Occipital lobe (tissue), 2 donors: ENCODE data around the gene HBA2. TPM values are rescaled to one million over a fixed set of nuclear protein-coding genes. Genes with fewer than 3 reads are reported as not detected.
"Not testable (repeated sequence)": the region's sequence is repeated elsewhere in the genome, so short reads cannot be mapped to it uniquely, and the experiment has no call there.

ENCODE experiments used
- DNase-seq: peaks from one replicate; lab custom pipeline; 2025; lab: John Stamatoyannopoulos, UW
- total RNA-seq: library from RNA; depleted of rRNA; stranded (reverse); fragments of >200 nt; gene quantifications from one replicate; pipeline ENCODE4 v1.2.3, GENCODE V29; 2014

Gene HBA2
- total RNA-seq, 1 donor from 2014 or later: 614 TPM

- DNase-seq: no peak
Observed at GRCh38 chr16:175011-175949, 2.6 kb downstream of the HBA2 start.

GRCh38 chr16:176006-176405 lies 3.3 kb downstream of the HBA2 start:
- not testable (repeated sequence) for DNase-seq

GRCh38 chr16:176477-177382 lies 4.1 kb downstream of the HBA2 start, which contains the start of gene HBA1:
Gene HBA1 (plus strand): TSS chr16:176680. CDS start chr16:176717, 37 bp downstream.
- not testable (repeated sequence) for DNase-seq

- DNase-seq: no peak
Observed at GRCh38 chr16:177394-177822, 4.7 kb downstream of the HBA2 start.

GRCh38 chr16:177981-178667 lies 5.4 kb downstream of the HBA2 start:
- DNase-seq: no peak

GRCh38 chr16:178668-179015 lies 6.0 kb downstream of the HBA2 start:
- DNase-seq: no peak

- no peak for DNase-seq
Observed at GRCh38 chr16:179211-180092, 6.8 kb downstream of the HBA2 start.

GRCh38 chr16:180101-180675 lies 7.5 kb downstream of the HBA2 start, which contains the start of gene HBQ1:
Gene HBQ1 (plus strand): TSS chr16:180459. CDS start chr16:180487, 28 bp downstream.
- no peak for DNase-seq

- DNase-seq: no peak
Observed at GRCh38 chr16:180681-181564, 8.2 kb downstream of the HBA2 start.

GRCh38 chr16:181565-182021 lies 8.9 kb downstream of the HBA2 start:
- no peak for DNase-seq

GRCh38 chr16:183005-183404 lies 10.3 kb downstream of the HBA2 start:
- no peak for DNase-seq

- DNase-seq: no peak
Observed at GRCh38 chr16:185213-185612, 12.5 kb downstream of the HBA2 start.

GRCh38 chr16:185691-186090 lies 13.0 kb downstream of the HBA2 start:
- no peak for DNase-seq

GRCh38 chr16:187330-187729 lies 14.7 kb downstream of the HBA2 start:
- no peak for DNase-seq

- DNase-seq: no peak
Observed at GRCh38 chr16:188674-189073, 16.0 kb downstream of the HBA2 start.

- no peak for DNase-seq
Observed at GRCh38 chr16:189604-190186, 17.0 kb downstream of the HBA2 start.

- DNase-seq: no peak
Observed at GRCh38 chr16:191831-192230, 19.2 kb downstream of the HBA2 start.

- no peak for DNase-seq
Observed at GRCh38 chr16:192686-193085, 20.0 kb downstream of the HBA2 start.

- no peak for DNase-seq
Observed at GRCh38 chr16:193441-193840, 20.8 kb downstream of the HBA2 start.
